ENCODE measurements around the gene FRMD5.

Gene FRMD5

DNA sequence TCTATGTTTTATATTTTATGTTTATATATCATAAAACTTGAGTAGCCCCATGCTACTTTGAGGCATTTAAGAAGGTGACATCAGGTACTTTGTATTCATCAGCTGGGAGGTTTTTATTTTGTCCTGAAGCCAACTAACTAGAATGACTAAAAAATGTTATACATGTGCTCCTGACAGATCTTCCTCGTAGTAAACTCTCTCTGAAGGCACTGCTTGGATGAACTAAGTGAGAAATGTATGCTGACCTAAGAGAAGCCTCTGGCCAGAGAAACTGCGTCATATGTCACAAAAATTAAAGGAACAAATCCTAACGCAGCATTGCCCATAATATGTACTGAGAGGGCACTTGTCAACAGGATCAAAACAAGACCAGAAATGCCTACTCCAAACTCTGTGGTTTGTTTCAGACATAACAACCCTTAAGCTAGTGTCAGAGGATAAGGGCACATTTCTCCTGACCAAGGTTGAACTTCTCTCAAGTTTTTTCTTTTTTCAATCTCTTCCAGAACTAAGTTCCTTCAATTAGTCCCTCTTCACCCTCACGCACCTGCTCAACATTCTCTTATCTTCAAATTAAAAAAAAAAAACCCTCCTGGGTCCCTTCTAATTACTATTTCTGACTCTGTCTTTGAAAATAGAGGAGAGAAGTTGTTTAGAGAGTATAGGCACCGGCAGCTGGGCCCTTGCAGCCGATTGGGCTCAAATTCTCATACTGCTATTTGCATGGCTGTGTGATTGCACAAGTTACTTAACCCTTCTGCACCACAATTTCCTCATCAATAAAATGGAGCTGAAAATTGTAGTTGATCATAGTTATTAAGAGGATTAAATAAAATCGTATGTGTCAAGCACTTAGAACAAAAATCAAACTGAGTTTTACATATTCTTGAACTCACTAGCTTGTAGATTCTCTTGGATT lies 159.0 kb downstream of the FRMD5 start:
- H3K27me3 ChIP-seq (ENCODE audit: control insufficient read depth in 1 of 2, insufficient read depth in 1 of 2, low read length in 2 of 2) = no peaks in the 10 kb centered on the region
- 78% methylated on average over 3 of the region's 7 CpGs for WGBS
- H4K8ac ChIP-seq (ENCODE audit: low read length) = no peak overlapping the region

GRCh38 chr15:44034933-44035624 lies 160.0 kb downstream of the FRMD5 start:
- no peaks in the 10 kb centered on the region for H3K27me3 ChIP-seq (ENCODE audit: control insufficient read depth in 1 of 2, insufficient read depth in 1 of 2, low read length in 2 of 2)
- no peak overlapping the region for H3K4me3 ChIP-seq (ENCODE audit: insufficient read depth in 1 of 2, low read depth in 1 of 2, low read length in 2 of 2)
- no peak overlapping the region for H3K18ac ChIP-seq (ENCODE audit: low read depth in 1 of 2, low read length in 2 of 2)
- no peak overlapping the region for H2BK120ac ChIP-seq (ENCODE audit: low read depth, low read length)
- no peak overlapping the region for H3K4me2 ChIP-seq (ENCODE audit: low read length, poor library complexity, severe bottlenecking)
- H3K9ac ChIP-seq (ENCODE audit: low read length) = peak overlapping the region; percentile 39
- H3K4me1 ChIP-seq (ENCODE audit: control insufficient read depth, insufficient read depth, low read depth, low read length) = peaks cover 10% of the 10 kb centered on the region
- no peak overlapping the region for H2AFZ ChIP-seq (ENCODE audit: low read depth, low read length)
- H2BK5ac ChIP-seq (ENCODE audit: low read depth, low read length, poor library complexity, severe bottlenecking) = no peak overlapping the region
- H3K14ac ChIP-seq (ENCODE audit: low read length in 2 of 2) = no peak overlapping the region
- no peak overlapping the region for H3K23ac ChIP-seq (ENCODE audit: low read length in 2 of 2)
- H2AK5ac ChIP-seq (ENCODE audit: low read length, severe bottlenecking) = peak overlapping the region; percentile 69
- H3K36me3 ChIP-seq (ENCODE audit: control insufficient read depth in 1 of 2, insufficient read depth in 2 of 2, low read depth in 1 of 2, low read length in 2 of 2) = no peaks in the 10 kb centered on the region
- DNase-seq = no peak
- no peak overlapping the region for H4K91ac ChIP-seq (ENCODE audit: low read length)
- H4K8ac ChIP-seq (ENCODE audit: low read length) = no peak overlapping the region
- no peak overlapping the region for H2BK15ac ChIP-seq (ENCODE audit: low read depth, poor library complexity, severe bottlenecking)
- H3K4ac ChIP-seq (ENCODE audit: low read depth in 1 of 2, low read length in 2 of 2) = no peak overlapping the region
- no peak overlapping the region for H2BK12ac ChIP-seq (ENCODE audit: low read length in 2 of 2)
- H3K9me3 ChIP-seq (ENCODE audit: control insufficient read depth, low read length) = no peaks in the 10 kb centered on the region
- H3K79me1 ChIP-seq (replicated peaks; ENCODE audit: low read length, poor library complexity, severe bottlenecking) = peaks cover 9% of the 10 kb centered on the region
- WGBS = 89% methylated on average over 2 of the region's 3 CpGs
- H3K27ac ChIP-seq (ENCODE audit: low read length, poor library complexity, severe bottlenecking) = no peak overlapping the region

More for the DNA sequence above, 159.0 kb downstream of the FRMD5 start:
- peaks cover 7% of the 10 kb centered on the region for H3K79me1 ChIP-seq (replicated peaks; ENCODE audit: low read length, poor library complexity, severe bottlenecking)
- peak overlapping the region; percentile 26 for H3K9ac ChIP-seq (ENCODE audit: low read length)
- H3K18ac ChIP-seq (ENCODE audit: low read depth in 1 of 2, low read length in 2 of 2) = no peak overlapping the region
- no peak overlapping the region for H4K91ac ChIP-seq (ENCODE audit: low read length)
- H3K27ac ChIP-seq (ENCODE audit: low read length, poor library complexity, severe bottlenecking) = no peak overlapping the region
- H3K23ac ChIP-seq (ENCODE audit: low read length in 2 of 2) = no peak overlapping the region
- no peak overlapping the region for H3K4ac ChIP-seq (ENCODE audit: low read depth in 1 of 2, low read length in 2 of 2)
- H3K4me1 ChIP-seq (ENCODE audit: control insufficient read depth, insufficient read depth, low read depth, low read length) = peaks cover 10% of the 10 kb centered on the region
- no peak for DNase-seq
- H2BK5ac ChIP-seq (ENCODE audit: low read depth, low read length, poor library complexity, severe bottlenecking) = no peak overlapping the region
- H2BK12ac ChIP-seq (ENCODE audit: low read length in 2 of 2) = no peak overlapping the region
- H3K14ac ChIP-seq (ENCODE audit: low read length in 2 of 2) = no peak overlapping the region
- H2AK5ac ChIP-seq (ENCODE audit: low read length, severe bottlenecking) = peak overlapping the region; percentile 94
- no peak overlapping the region for H2BK15ac ChIP-seq (ENCODE audit: low read depth, poor library complexity, severe bottlenecking)
- H3K36me3 ChIP-seq (ENCODE audit: control insufficient read depth in 1 of 2, insufficient read depth in 2 of 2, low read depth in 1 of 2, low read length in 2 of 2) = no peaks in the 10 kb centered on the region
- no peaks in the 10 kb centered on the region for H3K9me3 ChIP-seq (ENCODE audit: control insufficient read depth, low read length)
- H2BK120ac ChIP-seq (ENCODE audit: low read depth, low read length) = no peak overlapping the region
- H3K4me3 ChIP-seq (ENCODE audit: insufficient read depth in 1 of 2, low read depth in 1 of 2, low read length in 2 of 2) = no peak overlapping the region
- no peak overlapping the region for H3K4me2 ChIP-seq (ENCODE audit: low read length, poor library complexity, severe bottlenecking)
- no peak overlapping the region for H2AFZ ChIP-seq (ENCODE audit: low read depth, low read length)

GRCh38 chr15:44034334-44034733 lies 160.7 kb downstream of the FRMD5 start:
- H3K18ac ChIP-seq (ENCODE audit: low read depth in 1 of 2, low read length in 2 of 2) = no peak overlapping the region
- no peak overlapping the region for H3K27ac ChIP-seq (ENCODE audit: low read length, poor library complexity, severe bottlenecking)
- H2AFZ ChIP-seq (ENCODE audit: low read depth, low read length) = no peak overlapping the region
- H3K23ac ChIP-seq (ENCODE audit: low read length in 2 of 2) = no peak overlapping the region
- no peak overlapping the region for H2BK15ac ChIP-seq (ENCODE audit: low read depth, poor library complexity, severe bottlenecking)
- H2BK12ac ChIP-seq (ENCODE audit: low read length in 2 of 2) = no peak overlapping the region
- no peaks in the 10 kb centered on the region for H3K27me3 ChIP-seq (ENCODE audit: control insufficient read depth in 1 of 2, insufficient read depth in 1 of 2, low read length in 2 of 2)
- H3K9ac ChIP-seq (ENCODE audit: low read length) = peak overlapping the region; percentile 39
- no peak overlapping the region for H4K91ac ChIP-seq (ENCODE audit: low read length)
- H3K4me2 ChIP-seq (ENCODE audit: low read length, poor library complexity, severe bottlenecking) = no peak overlapping the region
- no peak overlapping the region for H4K8ac ChIP-seq (ENCODE audit: low read length)
- H3K4me1 ChIP-seq (ENCODE audit: control insufficient read depth, insufficient read depth, low read depth, low read length) = peaks cover 9% of the 10 kb centered on the region
- no peaks in the 10 kb centered on the region for H3K9me3 ChIP-seq (ENCODE audit: control insufficient read depth, low read length)
- H3K4me3 ChIP-seq (ENCODE audit: insufficient read depth in 1 of 2, low read depth in 1 of 2, low read length in 2 of 2) = no peak overlapping the region
- H2AK5ac ChIP-seq (ENCODE audit: low read length, severe bottlenecking) = peak overlapping the region; percentile 69
- no peak overlapping the region for H3K14ac ChIP-seq (ENCODE audit: low read length in 2 of 2)
- H3K4ac ChIP-seq (ENCODE audit: low read depth in 1 of 2, low read length in 2 of 2) = no peak overlapping the region
- H3K36me3 ChIP-seq (ENCODE audit: control insufficient read depth in 1 of 2, insufficient read depth in 2 of 2, low read depth in 1 of 2, low read length in 2 of 2) = no peaks in the 10 kb centered on the region
- no peak for DNase-seq
- no peak overlapping the region for H2BK120ac ChIP-seq (ENCODE audit: low read depth, low read length)
- no peak overlapping the region for H2BK5ac ChIP-seq (ENCODE audit: low read depth, low read length, poor library complexity, severe bottlenecking)
- peaks cover 9% of the 10 kb centered on the region for H3K79me1 ChIP-seq (replicated peaks; ENCODE audit: low read length, poor library complexity, severe bottlenecking)
- 100% methylated on average over 1 of the region's 2 CpGs for WGBS

DNA sequence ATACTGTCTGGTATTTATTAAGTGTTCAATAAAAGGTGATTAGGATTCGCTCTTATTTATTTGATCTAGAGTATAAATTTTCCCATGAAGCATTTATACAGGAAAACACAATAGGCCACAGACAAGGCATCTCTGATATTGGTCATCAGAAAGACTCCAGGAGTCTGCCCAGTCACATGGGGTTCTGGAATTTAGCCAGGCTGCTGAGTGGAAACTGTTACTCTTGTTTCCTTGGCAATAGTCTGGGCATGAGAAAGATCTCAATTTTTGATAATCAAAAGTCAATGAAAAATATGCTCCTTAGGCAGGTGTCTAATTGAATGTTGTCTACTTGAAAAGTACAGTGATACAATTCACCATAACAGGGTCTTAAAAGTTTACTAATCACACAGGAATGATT lies 161.2 kb downstream of the FRMD5 start:
- Histone ChIP-seq H3K4me3 (ENCODE audit: insufficient read depth in 1 of 2, low read depth in 1 of 2, low read length in 2 of 2) (no peak overlapping the region), H3K4me1 (ENCODE audit: control insufficient read depth, insufficient read depth, low read depth, low read length) (peaks cover 5% of the 10 kb centered on the region), H2AFZ (ENCODE audit: low read depth, low read length) (no peak overlapping the region), H3K9ac (ENCODE audit: low read length) (peak overlapping the region; percentile 39), H3K27ac (ENCODE audit: low read length, poor library complexity, severe bottlenecking) (no peak overlapping the region), H3K79me1 (replicated peaks; ENCODE audit: low read length, poor library complexity, severe bottlenecking) (peaks cover 9% of the 10 kb centered on the region), H3K4ac (ENCODE audit: low read depth in 1 of 2, low read length in 2 of 2) (no peak overlapping the region), H3K14ac (ENCODE audit: low read length in 2 of 2) (no peak overlapping the region), H4K8ac (ENCODE audit: low read length) (no peak overlapping the region), H3K36me3 (ENCODE audit: control insufficient read depth in 1 of 2, insufficient read depth in 2 of 2, low read depth in 1 of 2, low read length in 2 of 2) (no peaks in the 10 kb centered on the region), H3K18ac (ENCODE audit: low read depth in 1 of 2, low read length in 2 of 2) (no peak overlapping the region), H3K27me3 (ENCODE audit: control insufficient read depth in 1 of 2, insufficient read depth in 1 of 2, low read length in 2 of 2) (no peaks in the 10 kb centered on the region), H3K9me3 (ENCODE audit: control insufficient read depth, low read length) (no peaks in the 10 kb centered on the region), H2BK15ac (ENCODE audit: low read depth, poor library complexity, severe bottlenecking) (no peak overlapping the region), H3K4me2 (ENCODE audit: low read length, poor library complexity, severe bottlenecking) (no peak overlapping the region), H3K23ac (ENCODE audit: low read length in 2 of 2) (no peak overlapping the region), H4K91ac (ENCODE audit: low read length) (no peak overlapping the region), H2BK120ac (ENCODE audit: low read depth, low read length) (no peak overlapping the region), H2BK5ac (ENCODE audit: low read depth, low read length, poor library complexity, severe bottlenecking) (no peak overlapping the region), H2BK12ac (ENCODE audit: low read length in 2 of 2) (no peak overlapping the region), H2AK5ac (ENCODE audit: low read length, severe bottlenecking) (no peak overlapping the region)
- WGBS = no CpG with 5 or more reads among the region's 1 CpG
- DNase-seq = peak; percentile 38

All from mesenchymal stem cell (in vitro differentiated cells and primary cell).